Ovary (tissue), 3 donors: ENCODE measurements around the gene TNFSF13.

Experiments
- POLR2A ChIP-seq: fragments of 450-650 bp; IDR thresholded peaks from one replicate; pipeline ENCODE4 v1.6.1; 2017; ENCODE audit warnings: antibody characterized with exemption, mild to moderate bottlenecking, moderate library complexity
- TF ChIP-seq, protein P1 (sequence below), 3 donors: fragments of 450-650 bp in 2 of 3; fragments of 200-600 bp in 1 of 3; IDR thresholded peaks; one replicate each; pipeline versions ENCODE4 v1.5.1 to v1.8.0; 2016 to 2022; ENCODE audit warnings: antibody characterized with exemption in 3 of 3, mild to moderate bottlenecking in 1 of 3
- donor health status: DM: no; HTN: no; CAD: no.

DNA sequence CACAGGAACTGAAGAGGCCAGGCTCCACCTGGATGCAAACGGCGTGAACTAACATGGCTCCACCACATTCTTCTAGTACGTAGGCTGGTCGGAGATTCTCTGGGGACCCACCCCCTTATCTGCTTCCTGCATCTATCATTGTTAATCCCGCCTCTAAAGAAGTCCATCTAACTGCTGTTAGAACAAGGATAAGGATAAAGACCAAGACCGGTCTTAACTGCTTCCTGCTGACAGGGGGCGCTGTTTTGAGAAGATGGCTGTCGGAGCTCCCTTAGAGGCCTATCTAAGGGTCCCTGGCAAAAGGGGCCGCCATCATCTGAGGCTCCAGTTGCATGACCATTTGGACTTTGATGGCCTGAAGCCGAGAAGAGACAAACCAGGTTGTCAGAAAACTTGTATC is 35.5 kb upstream of the TNFSF13 start:
- TF ChIP-seq, protein P1, sequence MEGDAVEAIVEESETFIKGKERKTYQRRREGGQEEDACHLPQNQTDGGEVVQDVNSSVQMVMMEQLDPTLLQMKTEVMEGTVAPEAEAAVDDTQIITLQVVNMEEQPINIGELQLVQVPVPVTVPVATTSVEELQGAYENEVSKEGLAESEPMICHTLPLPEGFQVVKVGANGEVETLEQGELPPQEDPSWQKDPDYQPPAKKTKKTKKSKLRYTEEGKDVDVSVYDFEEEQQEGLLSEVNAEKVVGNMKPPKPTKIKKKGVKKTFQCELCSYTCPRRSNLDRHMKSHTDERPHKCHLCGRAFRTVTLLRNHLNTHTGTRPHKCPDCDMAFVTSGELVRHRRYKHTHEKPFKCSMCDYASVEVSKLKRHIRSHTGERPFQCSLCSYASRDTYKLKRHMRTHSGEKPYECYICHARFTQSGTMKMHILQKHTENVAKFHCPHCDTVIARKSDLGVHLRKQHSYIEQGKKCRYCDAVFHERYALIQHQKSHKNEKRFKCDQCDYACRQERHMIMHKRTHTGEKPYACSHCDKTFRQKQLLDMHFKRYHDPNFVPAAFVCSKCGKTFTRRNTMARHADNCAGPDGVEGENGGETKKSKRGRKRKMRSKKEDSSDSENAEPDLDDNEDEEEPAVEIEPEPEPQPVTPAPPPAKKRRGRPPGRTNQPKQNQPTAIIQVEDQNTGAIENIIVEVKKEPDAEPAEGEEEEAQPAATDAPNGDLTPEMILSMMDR (IDR thresholded peaks at IDR 0.05), result no peak
- TF ChIP-seq POLR2A, result no peak
